ENCODE data around the gene MPHOSPH8.
A peak's percentile ranks its signal among the peaks of the same experiment; 100 is the strongest.

The MPHOSPH8 gene
- 129 to 212 (median 168) reads per million in 4 experiments for total RNA-seq

DNA sequence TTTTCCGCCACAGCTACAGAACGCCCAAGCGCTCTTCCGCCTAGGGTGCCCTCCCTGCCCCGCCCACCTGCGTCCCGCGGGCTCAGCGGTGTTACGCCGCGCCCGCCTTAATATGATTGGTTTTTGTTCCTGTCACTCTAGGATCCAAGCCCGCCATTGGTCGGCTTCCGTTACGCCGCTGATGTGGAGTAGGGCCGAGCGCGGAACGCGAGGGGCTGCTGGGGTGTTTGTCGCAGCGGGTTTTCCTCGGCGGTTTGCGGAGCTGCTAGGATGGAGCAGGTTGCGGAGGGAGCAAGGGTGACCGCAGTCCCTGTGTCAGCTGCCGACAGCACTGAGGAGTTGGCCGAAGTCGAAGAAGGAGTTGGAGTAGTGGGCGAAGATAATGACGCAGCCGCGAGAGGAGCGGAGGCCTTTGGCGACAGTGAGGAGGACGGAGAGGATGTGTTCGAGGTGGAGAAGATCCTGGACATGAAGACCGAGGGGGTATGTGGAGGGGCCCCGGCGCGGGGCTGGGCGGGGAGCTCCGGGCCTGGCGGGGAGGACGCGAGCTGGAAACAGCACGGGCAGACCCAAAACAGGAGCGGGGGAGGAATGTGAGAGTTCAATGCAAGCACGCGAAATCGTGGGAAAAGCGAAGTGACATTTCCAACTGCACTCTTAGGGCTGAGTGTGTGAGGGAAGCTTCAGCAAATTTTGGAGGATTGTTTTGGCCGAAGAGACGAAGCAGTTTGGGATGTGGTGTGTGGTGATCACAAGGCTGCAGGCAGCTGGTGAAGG is at the start of gene MPHOSPH8:
Gene MPHOSPH8 (plus strand): TSS at position 181 of the 777 bp plus-strand sequence. CDS start 90 bp downstream, at position 271.
- DNase-seq = peak; percentile 87

DNA sequence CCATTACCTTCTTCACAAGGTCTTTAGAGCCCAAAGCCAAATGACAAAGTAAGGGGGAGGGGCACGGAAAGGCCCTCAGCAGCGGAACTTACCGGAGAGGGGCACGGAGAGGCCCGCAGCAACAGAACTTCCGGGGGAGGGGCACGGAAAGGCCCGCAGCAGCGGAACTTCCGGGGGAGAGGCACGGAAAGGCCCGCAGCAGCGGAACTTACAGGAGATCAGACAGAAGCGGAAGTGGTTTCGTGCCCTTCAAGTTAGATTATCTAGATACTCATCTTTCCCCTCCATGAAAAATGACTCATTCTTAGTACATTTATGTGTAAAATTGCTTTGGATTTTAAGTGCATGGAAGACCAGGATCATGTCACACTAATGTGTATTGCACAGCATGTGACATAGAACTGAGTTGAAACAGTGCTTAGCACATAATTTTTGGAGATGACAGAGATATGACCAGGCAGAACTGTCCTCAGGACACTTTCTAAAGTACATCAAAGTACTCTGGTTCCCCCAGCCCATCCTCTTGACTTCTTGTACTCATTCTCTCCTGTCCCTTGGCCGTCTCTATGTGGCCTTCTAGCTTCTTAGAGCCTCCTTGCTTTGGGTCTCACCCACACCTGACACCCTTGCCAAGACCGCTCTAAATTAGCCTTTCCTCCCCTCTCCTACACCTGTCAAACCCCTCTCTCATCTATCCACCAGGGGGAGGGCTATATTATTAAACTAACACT is 46.4 kb upstream of the MPHOSPH8 start:
- peak; percentile 47 for DNase-seq

DNA sequence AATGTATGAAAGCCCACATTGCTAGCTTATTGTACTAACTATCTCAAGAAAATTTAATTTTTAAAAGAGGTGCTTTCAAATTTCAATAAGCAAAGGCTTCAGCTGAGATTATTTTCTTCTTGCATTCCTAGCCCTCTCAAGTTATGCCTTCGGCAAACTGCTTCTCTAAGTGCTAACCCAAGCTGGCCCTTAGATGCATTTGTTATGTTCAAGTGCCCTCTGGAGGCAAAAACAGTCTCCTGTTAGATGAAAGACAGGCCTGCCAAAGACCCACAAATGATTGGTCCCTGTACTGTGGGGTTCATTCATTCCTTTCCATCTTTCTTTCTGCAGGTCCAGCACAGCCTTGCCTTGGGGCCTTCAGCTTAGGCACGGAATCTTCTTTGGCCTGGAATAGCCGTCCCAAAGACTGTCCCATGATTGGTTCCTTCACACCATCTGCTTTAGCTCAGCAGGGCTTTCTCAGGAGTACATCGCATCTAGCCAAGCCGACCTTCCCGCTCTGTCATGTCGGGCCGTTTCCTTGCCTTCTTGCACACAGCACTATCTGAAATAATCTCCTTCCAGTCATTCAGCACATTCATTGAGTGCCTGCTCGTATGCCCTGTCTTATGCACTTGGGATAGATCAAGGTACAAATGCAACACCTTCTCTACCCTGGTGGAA is 45.7 kb upstream of the MPHOSPH8 start:
- no peak for DNase-seq

DNA sequence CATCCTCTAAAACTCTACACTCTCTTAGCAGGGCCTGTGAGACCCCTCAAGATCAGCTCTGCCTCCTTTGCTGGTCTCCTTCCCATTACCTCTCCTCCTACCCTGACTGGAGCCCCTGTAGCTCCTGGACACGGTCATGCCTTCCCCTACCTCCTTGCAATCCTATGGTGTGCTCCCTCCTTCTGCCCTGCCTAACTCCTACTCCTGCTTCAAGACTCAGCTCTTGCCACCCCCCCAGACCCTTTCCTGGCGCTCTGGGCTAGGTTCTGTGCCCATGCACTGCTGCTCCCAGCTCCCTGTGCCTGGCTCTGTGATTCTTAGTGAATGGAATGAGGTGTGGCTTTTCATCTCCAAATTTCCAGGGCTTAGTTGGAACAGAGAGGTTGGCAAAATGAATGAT is 44.1 kb upstream of the MPHOSPH8 start:
- DNase-seq = no peak

DNA sequence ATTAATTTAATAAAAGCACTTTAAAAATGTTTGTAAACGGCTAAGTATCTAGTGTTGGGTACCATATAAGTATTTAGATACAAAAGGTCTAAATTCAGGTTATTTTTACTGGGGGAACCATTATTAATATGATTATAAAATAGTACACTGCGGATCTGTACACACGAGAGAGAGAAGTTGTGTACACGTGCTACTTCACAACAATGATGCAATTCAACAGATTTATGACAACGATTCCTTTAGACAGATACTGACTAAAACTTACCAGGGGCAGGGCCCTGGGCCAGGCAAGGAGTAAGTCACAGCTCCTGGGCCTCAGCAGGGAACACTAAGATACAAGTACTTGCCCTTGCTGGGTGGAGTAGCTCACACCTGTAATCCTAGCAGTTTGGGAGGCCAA is 43.0 kb upstream of the MPHOSPH8 start:
- DNase-seq = no peak

- no peak for DNase-seq
These were observed 41.6 kb upstream of the MPHOSPH8 start for GRCh38 chr13:19591864-19592263.

- no peak for DNase-seq
These were observed 40.7 kb upstream of the MPHOSPH8 start for GRCh38 chr13:19592657-19593180.

DNA sequence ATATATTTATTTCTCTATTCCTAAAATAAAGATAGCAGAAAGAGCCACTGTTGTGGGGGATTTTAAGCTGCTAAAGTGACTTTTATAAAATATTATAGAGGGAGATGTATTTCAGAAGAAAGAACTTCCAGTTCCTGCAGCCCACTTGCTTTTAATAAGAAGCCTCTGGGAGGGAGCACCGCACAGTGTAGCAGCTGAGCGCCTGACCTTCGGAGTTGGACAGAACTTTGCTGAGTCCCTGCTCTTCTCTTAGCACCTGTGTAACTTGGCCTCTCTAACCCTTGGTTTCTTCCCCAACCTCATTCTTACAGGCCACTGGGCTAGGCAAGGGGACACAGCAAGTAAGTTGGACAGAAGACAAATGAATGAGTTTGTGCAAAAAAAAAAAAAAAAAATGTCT is 37.4 kb upstream of the MPHOSPH8 start:
- no peak for DNase-seq

- no peak for DNase-seq
These were observed 36.5 kb upstream of the MPHOSPH8 start for GRCh38 chr13:19596960-19597361.

- DNase-seq = no peak
These were observed 35.9 kb upstream of the MPHOSPH8 start for GRCh38 chr13:19597523-19597922.

- DNase-seq = no peak
These were observed 31.4 kb upstream of the MPHOSPH8 start for GRCh38 chr13:19601749-19602725.

DNA sequence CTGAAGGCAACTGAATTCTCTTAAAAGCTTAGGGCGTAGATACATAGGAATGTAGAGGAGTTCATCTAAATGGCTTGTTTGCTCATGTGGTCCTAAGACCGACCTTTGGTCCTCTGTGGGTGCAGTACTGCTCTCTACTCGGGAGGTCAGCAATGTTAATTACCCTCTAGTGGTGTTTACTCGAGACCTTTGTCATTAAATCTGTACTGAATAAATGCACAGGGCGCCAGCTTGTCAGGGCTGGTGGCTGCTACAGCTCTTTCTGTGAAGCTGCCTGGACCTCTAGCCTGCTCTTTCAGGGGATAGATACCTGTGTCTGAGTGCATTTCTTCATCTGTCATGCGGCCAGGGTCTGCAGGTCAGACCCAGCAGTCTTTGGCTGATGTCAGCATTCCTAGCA is 29.2 kb upstream of the MPHOSPH8 start:
- no peak for DNase-seq

- DNase-seq = no peak
These were observed 28.1 kb upstream of the MPHOSPH8 start for GRCh38 chr13:19605161-19605955.

- no peak for DNase-seq
These were observed 27.3 kb upstream of the MPHOSPH8 start for GRCh38 chr13:19606152-19606551.

- no peak for DNase-seq
These were observed 26.7 kb upstream of the MPHOSPH8 start for GRCh38 chr13:19606737-19607136.

DNA sequence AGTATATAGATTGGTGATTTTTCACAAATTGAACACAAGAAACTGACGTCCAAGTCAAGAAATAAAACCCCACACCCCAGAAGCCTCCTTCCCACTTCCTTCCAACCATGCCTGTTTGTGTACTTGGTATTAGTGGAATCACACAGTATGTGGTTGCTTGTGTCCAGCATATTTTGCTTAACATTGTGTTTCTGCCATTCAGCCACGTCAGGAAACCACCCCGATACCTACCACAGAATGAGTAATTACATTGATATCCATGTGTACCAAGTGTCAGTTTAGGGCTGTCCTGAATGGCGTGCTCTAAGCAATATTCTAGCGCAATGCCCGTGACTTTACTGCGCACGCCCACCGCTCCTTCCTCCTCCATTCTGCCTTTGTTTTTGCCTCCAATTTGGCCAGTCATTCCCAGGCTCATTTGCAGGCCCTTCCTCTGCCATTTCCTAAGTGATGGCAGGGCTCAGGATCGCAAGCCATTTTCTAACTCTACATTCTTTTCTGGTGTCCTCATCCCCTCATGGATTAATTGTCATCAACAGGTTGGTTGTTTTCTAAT is 25.9 kb upstream of the MPHOSPH8 start:
- no peak for DNase-seq

GRCh38 chr13:19618977-19619376 is 14.5 kb upstream of the MPHOSPH8 start:
- DNase-seq = no peak

GRCh38 chr13:19622193-19622592 is 11.3 kb upstream of the MPHOSPH8 start:
- no peak for DNase-seq

- DNase-seq = no peak
These were observed 9.2 kb upstream of the MPHOSPH8 start for GRCh38 chr13:19624265-19624664.

DNA sequence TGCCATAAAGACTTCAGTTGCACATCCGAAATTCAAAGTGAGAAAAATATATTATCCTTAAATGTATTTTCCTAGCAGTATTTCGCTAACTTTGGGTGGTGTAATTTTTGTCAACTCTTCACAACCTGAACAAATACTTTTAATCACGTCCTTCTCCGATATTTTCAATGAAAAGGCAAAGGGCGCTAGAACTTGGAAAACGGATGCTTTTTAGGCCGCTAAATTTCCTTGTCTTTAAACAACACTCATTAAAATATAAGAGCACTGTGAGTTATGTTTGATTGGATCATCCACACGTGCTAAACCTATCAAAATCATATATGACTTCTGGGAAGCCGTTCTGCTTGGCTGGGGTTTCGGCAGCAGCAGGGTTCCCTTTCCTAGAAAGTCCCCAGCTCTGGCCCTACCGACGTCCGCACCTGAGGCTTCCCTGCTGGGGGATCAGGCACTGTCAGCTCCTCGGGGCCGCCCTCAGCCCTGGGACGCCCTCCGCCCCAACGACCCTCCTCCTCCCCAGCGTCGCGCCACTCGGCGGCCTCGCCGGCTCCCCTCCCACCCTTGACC is 462 bp upstream of the MPHOSPH8 start:
- DNase-seq = no peak

Data from effector CD8-positive, alpha-beta T cell (primary cell).